Measurements from ENCODE around the gene GOLGA6L24.
"Not testable (repeated sequence)": the region's sequence is repeated elsewhere in the genome, so short reads cannot be mapped to it uniquely, and the experiment has no call there.

- TF ChIP-seq CTCF (conservative IDR thresholded peaks at IDR 0.05 in 1 of 2, IDR thresholded peaks at IDR 0.05 in 1 of 2; ENCODE audit: low read depth in 1 of 2, low read length in 2 of 2); EZH2 (IDR thresholded peaks at IDR 0.05; ENCODE audit: low read length, missing control alignments): not testable (repeated sequence)
These were observed 22.2 kb upstream of the GOLGA6L24 start for GRCh38 chr15:28380053-28380452.
